ENCODE data around the gene SLU7. TPM values are rescaled to one million over a fixed set of nuclear protein-coding genes. Genes with fewer than 3 reads are reported as not detected.

The SLU7 gene
- total RNA-seq, 1 donor from 2014 or later: 54.1 TPM

GRCh38 chr5:160434022-160434531, 15.2 kb upstream of the SLU7 start:
- H3K4me1 Mint-ChIP-seq (ENCODE audit: unreplicated experiment): peaks cover 7% of the 10 kb centered on the region
- no peak overlapping the region for H3K4me3 Mint-ChIP-seq (ENCODE audit: unreplicated experiment)
- TF ChIP-seq CTCF (IDR thresholded peaks at IDR 0.05): no peak
- no peaks in the 10 kb centered on the region for H3K9me3 Mint-ChIP-seq (ENCODE audit: unreplicated experiment)
- peaks cover 23% of the 10 kb centered on the region for H3K27me3 Mint-ChIP-seq (ENCODE audit: unreplicated experiment)
- H3K36me3 Mint-ChIP-seq (ENCODE audit: unreplicated experiment): no peaks in the 10 kb centered on the region
- DNase-seq (ENCODE audit: extremely low spot score, unreplicated experiment): no peak
- no peak overlapping the region for H3K27ac Mint-ChIP-seq (ENCODE audit: unreplicated experiment)

- no peak overlapping the region for H3K4me3 Mint-ChIP-seq (ENCODE audit: unreplicated experiment)
- H3K27me3 Mint-ChIP-seq (ENCODE audit: unreplicated experiment): peaks cover 20% of the 10 kb centered on the region
- no peaks in the 10 kb centered on the region for H3K9me3 Mint-ChIP-seq (ENCODE audit: unreplicated experiment)
- no peak for DNase-seq (ENCODE audit: extremely low spot score, unreplicated experiment)
- H3K27ac Mint-ChIP-seq (ENCODE audit: unreplicated experiment): no peak overlapping the region
- no peaks in the 10 kb centered on the region for H3K4me1 Mint-ChIP-seq (ENCODE audit: unreplicated experiment)
- no peaks in the 10 kb centered on the region for H3K36me3 Mint-ChIP-seq (ENCODE audit: unreplicated experiment)
- no peak for TF ChIP-seq CTCF (IDR thresholded peaks at IDR 0.05)
These were observed 13.9 kb upstream of the SLU7 start for GRCh38 chr5:160432787-160433186.

- no peak for DNase-seq (ENCODE audit: extremely low spot score, unreplicated experiment)
- H3K4me1 Mint-ChIP-seq (ENCODE audit: unreplicated experiment): no peaks in the 10 kb centered on the region
- no peaks in the 10 kb centered on the region for H3K9me3 Mint-ChIP-seq (ENCODE audit: unreplicated experiment)
- TF ChIP-seq CTCF (IDR thresholded peaks at IDR 0.05): no peak
- H3K27me3 Mint-ChIP-seq (ENCODE audit: unreplicated experiment): peaks cover 18% of the 10 kb centered on the region
- no peak overlapping the region for H3K4me3 Mint-ChIP-seq (ENCODE audit: unreplicated experiment)
- H3K27ac Mint-ChIP-seq (ENCODE audit: unreplicated experiment): no peak overlapping the region
- H3K36me3 Mint-ChIP-seq (ENCODE audit: unreplicated experiment): no peaks in the 10 kb centered on the region
These were observed 13.3 kb upstream of the SLU7 start for GRCh38 chr5:160432196-160432595.

- H3K9me3 Mint-ChIP-seq (ENCODE audit: unreplicated experiment): no peaks in the 10 kb centered on the region
- no peak for DNase-seq (ENCODE audit: extremely low spot score, unreplicated experiment)
- H3K4me3 Mint-ChIP-seq (ENCODE audit: unreplicated experiment): no peak overlapping the region
- no peak for TF ChIP-seq CTCF (IDR thresholded peaks at IDR 0.05)
- no peaks in the 10 kb centered on the region for H3K36me3 Mint-ChIP-seq (ENCODE audit: unreplicated experiment)
- peaks cover 26% of the 10 kb centered on the region for H3K4me1 Mint-ChIP-seq (ENCODE audit: unreplicated experiment)
- H3K27me3 Mint-ChIP-seq (ENCODE audit: unreplicated experiment): no peaks in the 10 kb centered on the region
- H3K27ac Mint-ChIP-seq (ENCODE audit: unreplicated experiment): no peak overlapping the region
These were observed 8.7 kb upstream of the SLU7 start for GRCh38 chr5:160427607-160428006.

- no peak overlapping the region for H3K4me3 Mint-ChIP-seq (ENCODE audit: unreplicated experiment)
- H3K27ac Mint-ChIP-seq (ENCODE audit: unreplicated experiment): no peak overlapping the region
- H3K9me3 Mint-ChIP-seq (ENCODE audit: unreplicated experiment): no peaks in the 10 kb centered on the region
- DNase-seq (ENCODE audit: extremely low spot score, unreplicated experiment): no peak
- peaks cover 58% of the 10 kb centered on the region for H3K4me1 Mint-ChIP-seq (ENCODE audit: unreplicated experiment)
- no peaks in the 10 kb centered on the region for H3K27me3 Mint-ChIP-seq (ENCODE audit: unreplicated experiment)
- no peaks in the 10 kb centered on the region for H3K36me3 Mint-ChIP-seq (ENCODE audit: unreplicated experiment)
- no peak for TF ChIP-seq CTCF (IDR thresholded peaks at IDR 0.05)
These were observed 4.2 kb upstream of the SLU7 start for GRCh38 chr5:160423099-160423498.

All from osteocyte (in vitro differentiated cells).